C4-2B (cell line): Measurements from ENCODE around the gene TBC1D22A.

Source experiments
- CTCF ChIP-seq: fragments of 450-650 bp; conservative IDR thresholded peaks from 2 replicates; pipeline ENCODE4 v1.5.1; 2017; ENCODE audit warnings: mild to moderate bottlenecking
- ZFX ChIP-seq: fragments of 450-650 bp; IDR thresholded peaks from 2 replicates; pipeline ENCODE4 v1.6.1; 2017

DNA sequence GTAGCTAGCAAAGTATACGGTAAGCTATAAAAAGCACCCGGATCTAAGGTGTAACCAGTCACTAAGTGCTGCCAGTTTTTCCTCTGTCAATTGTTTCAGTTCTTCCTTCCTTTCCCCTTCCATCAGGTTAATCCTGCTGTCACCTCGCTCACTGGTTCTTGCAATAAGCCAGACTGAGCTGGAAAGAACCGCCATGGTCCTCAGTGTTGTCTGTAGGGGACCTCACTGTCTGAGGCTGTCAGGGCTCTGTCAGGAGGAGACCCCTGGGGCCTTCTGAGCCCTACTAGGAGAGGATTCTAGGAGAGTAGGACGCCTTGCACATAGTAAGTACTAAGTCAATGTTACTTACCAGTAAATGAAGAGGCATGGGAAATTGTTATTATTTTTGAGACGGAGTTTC, 1.4 kb upstream of the TBC1D22A start:
- TF ChIP-seq CTCF (no peak), ZFX (no peak)
